EH (cell line): ENCODE measurements around the gene PLAC9.

Experiments
- DNase-seq: peaks from one replicate; pipeline ENCODE4 v3.0.0-alpha.2; 2015; ENCODE audit warnings: low read depth

PLAC9 gene

GRCh38 chr10:80139265-80139664, 6.7 kb downstream of the PLAC9 start:
- no peak for DNase-seq

GRCh38 chr10:80140251-80140650, 7.7 kb downstream of the PLAC9 start:
- no peak for DNase-seq

GRCh38 chr10:80141696-80142460, 9.3 kb downstream of the PLAC9 start:
- DNase-seq = peak; percentile 41

- no peak for DNase-seq
These were observed 11.7 kb downstream of the PLAC9 start for GRCh38 chr10:80144067-80144695.

GRCh38 chr10:80144696-80145131, 12.2 kb downstream of the PLAC9 start:
- DNase-seq = no peak

GRCh38 chr10:80145406-80146308, 13.1 kb downstream of the PLAC9 start:
- peak; percentile 82 for DNase-seq

- DNase-seq = no peak
These were observed 14.4 kb downstream of the PLAC9 start for GRCh38 chr10:80146918-80147317.

GRCh38 chr10:80148166-80148805, 15.8 kb downstream of the PLAC9 start:
- no peak for DNase-seq

- DNase-seq = no peak
These were observed 16.6 kb downstream of the PLAC9 start for GRCh38 chr10:80149123-80149522.

GRCh38 chr10:80150172-80150571, 17.6 kb downstream of the PLAC9 start:
- DNase-seq = no peak

GRCh38 chr10:80152820-80153219, 20.3 kb downstream of the PLAC9 start:
- DNase-seq = no peak

GRCh38 chr10:80153460-80153859, 20.9 kb downstream of the PLAC9 start:
- no peak for DNase-seq

- DNase-seq = no peak
These were observed 22.1 kb downstream of the PLAC9 start for GRCh38 chr10:80154626-80154977.

GRCh38 chr10:80154978-80155695, 22.6 kb downstream of the PLAC9 start:
- DNase-seq = peak; percentile 98

GRCh38 chr10:80155696-80156215, 23.2 kb downstream of the PLAC9 start:
- no peak for DNase-seq

GRCh38 chr10:80156216-80156615, 23.7 kb downstream of the PLAC9 start:
- peak; percentile 63 for DNase-seq

- no peak for DNase-seq
These were observed 25.0 kb downstream of the PLAC9 start for GRCh38 chr10:80157561-80157960.

GRCh38 chr10:80158126-80158525, 25.6 kb downstream of the PLAC9 start:
- DNase-seq = no peak

GRCh38 chr10:80158598-80159127, 26.1 kb downstream of the PLAC9 start:
- DNase-seq = peak; percentile 99

GRCh38 chr10:80159166-80159873, 26.8 kb downstream of the PLAC9 start:
- no peak for DNase-seq
